Glomerular visceral epithelial cell (primary cell): ENCODE results near the gene RAD51AP1.
A peak's percentile ranks its signal among the peaks of the same experiment; 100 is the strongest.
"Not testable (repeated sequence)": the region's sequence is repeated elsewhere in the genome, so short reads cannot be mapped to it uniquely, and the experiment has no call there.

Experiments used
- DNase-seq: peaks from one replicate; pipeline ENCODE4 v3.0.0-alpha.2; 2016; ENCODE audit errors: extremely low spot score

RAD51AP1 gene, protein sequence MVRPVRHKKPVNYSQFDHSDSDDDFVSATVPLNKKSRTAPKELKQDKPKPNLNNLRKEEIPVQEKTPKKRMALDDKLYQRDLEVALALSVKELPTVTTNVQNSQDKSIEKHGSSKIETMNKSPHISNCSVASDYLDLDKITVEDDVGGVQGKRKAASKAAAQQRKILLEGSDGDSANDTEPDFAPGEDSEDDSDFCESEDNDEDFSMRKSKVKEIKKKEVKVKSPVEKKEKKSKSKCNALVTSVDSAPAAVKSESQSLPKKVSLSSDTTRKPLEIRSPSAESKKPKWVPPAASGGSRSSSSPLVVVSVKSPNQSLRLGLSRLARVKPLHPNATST

DNA sequence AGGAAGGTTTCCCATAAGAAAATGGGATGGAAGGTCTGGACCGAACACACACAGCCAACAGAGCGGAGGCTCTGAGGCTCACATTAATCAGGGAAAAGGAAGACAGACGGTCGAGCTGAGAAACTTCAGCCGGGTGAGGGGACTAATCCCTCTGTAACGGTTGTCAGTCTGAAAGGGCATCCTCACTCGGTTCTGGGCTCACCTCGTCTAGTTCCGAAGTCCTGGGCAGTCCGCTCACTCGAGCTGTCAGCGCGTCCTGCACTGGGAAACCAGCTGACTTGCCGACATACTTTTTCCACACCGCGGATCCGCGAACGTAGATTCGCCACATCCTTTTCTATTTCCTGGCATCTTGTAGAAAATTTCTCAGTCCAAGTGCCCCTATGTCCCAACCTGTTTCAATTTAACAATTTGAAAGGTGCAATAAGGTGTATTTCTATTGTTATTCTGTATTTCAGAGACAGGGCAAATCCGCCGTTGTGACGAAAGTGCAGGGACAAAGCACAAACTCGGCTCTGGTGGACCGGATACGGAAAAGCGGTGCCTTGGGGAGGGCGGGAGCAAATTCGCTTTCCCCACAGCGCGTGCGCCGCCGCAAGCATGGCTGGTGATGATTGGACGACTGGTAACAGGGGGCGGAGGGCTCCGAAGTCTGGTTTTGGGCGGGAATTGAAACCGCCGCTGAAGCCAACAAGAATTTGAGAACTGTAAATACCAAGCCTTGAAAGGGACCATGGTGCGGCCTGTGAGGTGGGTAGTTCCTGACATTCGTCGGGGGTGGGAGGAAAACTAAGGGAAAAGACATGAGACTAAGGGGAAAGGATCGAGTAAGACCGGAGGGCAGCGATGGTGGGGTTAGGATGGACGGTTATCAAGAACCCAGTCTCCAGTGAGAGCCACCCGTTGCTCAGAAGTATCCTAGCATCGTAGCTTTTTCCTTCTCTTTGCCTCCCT lies at the start of gene RAD51AP1:
TSS of gene RAD51AP1 (plus strand) at position 684 of the 954 bp plus-strand sequence. CDS start at position 734, 50 bp downstream.
- DNase-seq: peak; percentile 95

- no peak for DNase-seq
These were observed 49.1 kb upstream of the RAD51AP1 start for GRCh38 chr12:4489556-4489955.

DNA sequence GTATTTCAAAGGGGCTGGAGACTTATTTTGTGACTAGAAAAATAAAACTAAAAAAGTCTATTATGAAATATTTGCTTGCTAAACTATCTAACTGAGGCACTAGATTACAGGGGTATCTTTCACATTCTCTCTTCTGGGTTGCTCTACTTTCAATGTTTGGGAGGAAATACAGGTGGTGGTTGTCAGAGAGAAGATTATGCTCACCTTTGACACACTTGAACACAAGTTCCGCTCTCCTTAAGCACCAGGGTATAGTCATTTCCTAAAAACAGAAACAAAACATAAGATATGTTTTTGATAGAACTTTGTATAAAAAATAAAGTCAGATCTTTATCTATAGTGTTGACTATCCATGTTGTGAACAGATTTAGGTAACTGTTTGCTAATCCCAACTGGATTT lies 47.7 kb upstream of the RAD51AP1 start:
- DNase-seq: no peak

DNA sequence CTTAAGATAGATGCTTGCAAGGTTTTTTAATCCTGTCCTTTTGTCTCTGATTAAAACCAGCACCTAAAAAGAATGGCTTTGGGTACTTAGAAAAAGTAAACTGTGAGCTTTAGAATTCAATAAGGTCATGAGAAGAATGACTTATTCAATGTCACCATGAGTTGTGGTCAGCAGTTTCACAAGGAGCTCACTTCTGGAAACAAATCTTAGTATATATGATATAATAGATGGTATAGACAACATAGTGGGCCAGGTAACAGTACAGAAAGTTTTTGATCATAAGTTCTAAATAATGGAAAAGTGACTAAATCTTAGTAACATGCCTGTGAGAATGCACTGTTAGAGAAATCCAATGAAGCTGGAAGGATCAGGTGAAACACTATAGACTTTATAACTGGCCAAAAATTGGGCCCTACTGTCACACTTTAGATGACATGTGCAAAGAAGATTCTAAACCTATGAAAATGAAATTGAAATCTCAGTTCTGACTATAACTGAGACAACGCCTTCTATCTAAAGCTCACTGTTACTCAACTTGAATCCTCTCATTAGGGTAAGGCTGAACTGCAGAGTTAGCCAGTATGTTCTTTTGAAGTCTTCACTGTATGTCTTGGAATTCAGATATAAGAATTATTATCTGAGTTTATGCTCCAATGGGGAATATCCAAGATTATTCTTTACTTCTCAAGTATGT lies 42.4 kb upstream of the RAD51AP1 start:
- DNase-seq: no peak

DNA sequence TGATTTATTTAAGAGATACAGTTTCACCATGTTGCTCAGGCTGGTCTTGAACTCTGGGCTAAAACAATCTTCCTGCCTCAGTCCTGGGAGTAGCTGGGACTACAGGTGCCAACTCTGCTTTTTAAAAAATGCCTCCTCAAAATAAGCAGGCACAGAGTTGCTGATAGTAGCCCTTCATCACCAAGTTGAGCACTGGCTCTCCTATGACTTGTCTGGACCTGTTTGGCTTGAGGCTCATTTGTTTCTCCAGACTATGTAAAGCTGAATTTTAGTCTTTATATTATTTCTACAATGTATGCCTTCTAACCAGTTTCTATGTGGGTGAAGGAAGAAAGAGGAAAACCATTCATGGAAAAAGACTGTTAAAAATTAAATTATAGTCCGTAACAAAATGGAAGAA lies 39.5 kb upstream of the RAD51AP1 start:
- DNase-seq: no peak

- peak; percentile 54 for DNase-seq
These were observed 33.2 kb upstream of the RAD51AP1 start for GRCh38 chr12:4505376-4505986.

- DNase-seq: no peak
These were observed 32.3 kb upstream of the RAD51AP1 start for GRCh38 chr12:4506430-4506829.

- peak; percentile 48 for DNase-seq
These were observed 31.8 kb upstream of the RAD51AP1 start for GRCh38 chr12:4506870-4507269.

GRCh38 chr12:4508503-4508902 lies 30.2 kb upstream of the RAD51AP1 start:
- not testable (repeated sequence) for DNase-seq

DNA sequence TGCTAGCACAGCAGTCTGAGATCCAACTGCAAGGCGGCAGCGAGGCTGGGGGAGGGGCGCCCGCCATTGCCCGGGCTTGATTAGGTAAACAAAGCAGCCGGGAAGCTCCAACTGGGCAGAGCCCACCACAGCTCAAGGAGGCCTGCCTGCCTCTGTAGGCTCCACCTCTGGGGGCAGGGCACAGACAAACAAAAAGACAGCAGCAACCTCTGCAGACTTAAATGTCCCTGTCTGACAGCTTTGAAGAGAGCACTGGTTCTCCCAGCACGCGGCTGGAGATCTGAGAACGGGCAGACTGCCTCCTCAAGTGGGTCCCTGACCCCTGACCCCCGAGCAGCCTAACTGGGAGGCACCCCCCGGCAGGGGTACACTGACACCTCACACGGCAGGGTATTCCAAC lies 29.4 kb upstream of the RAD51AP1 start:
- DNase-seq: not testable (repeated sequence)

DNA sequence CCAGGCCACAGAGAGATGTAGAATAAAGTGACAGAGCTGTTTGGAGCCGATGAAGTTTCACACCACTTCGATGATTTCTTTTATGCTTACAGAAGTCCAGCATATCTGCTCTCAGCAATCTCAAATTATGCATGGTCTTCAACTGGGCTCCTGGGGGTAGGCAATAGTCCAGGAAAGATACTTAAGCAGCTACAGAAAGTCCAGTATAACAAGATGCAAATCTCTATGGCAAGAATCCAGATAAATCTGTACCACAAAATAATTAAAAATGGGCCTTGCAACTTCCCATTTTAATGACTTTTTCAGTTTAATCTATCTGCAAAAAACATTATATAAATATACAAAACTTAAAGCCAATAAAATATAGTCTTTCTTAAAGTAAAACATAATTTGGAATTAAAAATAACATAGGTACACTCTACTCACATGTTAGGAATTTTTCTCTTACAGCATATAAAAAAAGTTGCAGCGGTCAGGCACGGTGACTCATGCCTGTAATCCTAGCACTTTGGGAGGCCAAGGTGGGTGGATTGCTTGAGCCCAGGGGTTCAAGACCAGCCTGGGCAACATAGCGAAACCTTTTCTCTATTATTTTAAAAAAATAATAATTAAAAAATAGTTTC lies 20.5 kb upstream of the RAD51AP1 start:
- peak; percentile 39 for DNase-seq

GRCh38 chr12:4523443-4523842 lies 15.2 kb upstream of the RAD51AP1 start:
- not testable (repeated sequence) for DNase-seq

DNA sequence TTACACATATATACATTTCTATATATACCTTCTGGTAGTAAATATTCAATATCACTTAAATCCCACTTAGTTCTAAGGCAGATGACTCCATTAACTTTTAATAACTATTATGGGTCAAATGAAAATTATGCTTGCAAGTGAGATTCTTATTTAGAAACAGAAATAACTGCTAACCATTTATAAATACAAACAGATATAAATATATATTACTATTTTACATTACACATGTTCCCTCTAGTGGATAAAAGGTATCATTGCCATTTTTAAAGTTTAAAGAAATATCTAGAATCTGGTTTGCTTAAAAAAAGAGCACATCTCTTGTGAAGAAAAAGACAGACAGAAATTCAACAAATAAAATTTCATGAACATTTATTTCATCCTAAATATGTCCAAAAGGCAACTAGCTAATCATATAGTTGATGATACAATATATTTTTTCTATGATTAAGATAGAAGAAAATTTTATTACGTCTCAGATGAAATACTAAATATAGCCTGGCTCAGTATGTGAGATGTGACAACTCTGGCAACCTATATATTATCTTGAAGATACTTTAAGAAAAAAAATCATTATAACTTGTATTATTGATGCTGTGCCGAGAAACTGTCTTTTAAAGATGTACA lies 11.7 kb upstream of the RAD51AP1 start:
- DNase-seq: peak; percentile 5

GRCh38 chr12:4530160-4530559 lies 8.5 kb upstream of the RAD51AP1 start:
- no peak for DNase-seq

GRCh38 chr12:4530982-4531586 lies 7.6 kb upstream of the RAD51AP1 start:
- DNase-seq: no peak

GRCh38 chr12:4535092-4535491 lies 3.6 kb upstream of the RAD51AP1 start:
- DNase-seq: no peak

DNA sequence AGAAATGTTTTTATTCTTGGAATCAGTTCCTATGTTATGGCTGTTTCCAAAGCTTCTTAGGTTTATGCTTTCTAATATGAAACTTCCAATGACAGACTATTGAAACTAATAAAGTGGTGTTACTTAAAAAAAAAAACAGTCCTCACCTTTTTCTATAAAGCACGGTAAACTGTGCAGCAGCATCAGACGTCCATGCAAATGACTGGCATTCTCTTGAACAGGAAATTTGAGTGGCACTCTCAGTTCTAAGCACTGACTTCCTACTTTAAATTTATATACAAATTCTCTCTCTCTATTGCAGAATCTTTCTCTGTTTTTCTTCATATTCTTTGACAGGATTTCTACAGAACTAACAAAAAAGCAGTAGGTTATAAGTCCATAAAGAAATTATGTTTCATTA lies 2.8 kb upstream of the RAD51AP1 start:
- no peak for DNase-seq

GRCh38 chr12:4539167-4539870 lies 629 bp downstream of the RAD51AP1 start:
- peak; percentile 7 for DNase-seq

- DNase-seq: no peak
These were observed 1.5 kb downstream of the RAD51AP1 start for GRCh38 chr12:4540170-4540569.

DNA sequence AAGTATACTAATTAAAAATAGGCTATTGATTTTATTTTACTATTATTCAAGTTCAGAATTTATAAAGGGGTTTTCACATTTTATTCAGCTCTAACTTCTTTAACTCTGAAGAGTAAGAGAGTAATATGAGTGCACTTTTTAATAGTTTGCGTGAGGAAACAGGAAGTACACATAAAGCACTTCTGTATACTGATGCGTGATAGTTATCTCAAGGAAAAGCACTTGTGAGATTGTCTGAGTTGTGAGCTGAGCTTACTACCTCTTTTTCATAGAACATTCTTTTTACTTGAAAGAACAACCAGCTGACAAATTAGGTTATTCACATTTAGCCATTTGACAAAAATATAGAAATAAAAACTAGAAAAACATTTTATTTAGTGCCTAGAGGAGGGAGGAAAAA lies 1.9 kb downstream of the RAD51AP1 start:
- no peak for DNase-seq
